ENCODE results near the gene PDGFB. TPM values are rescaled to one million over a fixed set of nuclear protein-coding genes. Genes with fewer than 3 reads are reported as not detected.

Gene PDGFB
- total RNA-seq, 1 experiment from 2014 or later: 2.9 TPM

GRCh38 chr22:39234867-39235687, 9.7 kb downstream of the PDGFB start:
- no peaks in the 10 kb centered on the region for H3K36me3 ChIP-seq (ENCODE audit: insufficient read depth, low read length)
- no peaks in the 10 kb centered on the region for H3K9me3 ChIP-seq (ENCODE audit: low read length)
- no peaks in the 10 kb centered on the region for H3K27me3 ChIP-seq (ENCODE audit: low read length)
- no peak overlapping the region for H3K9ac ChIP-seq (ENCODE audit: low read length)
- H3K4me2 ChIP-seq (ENCODE audit: low read depth, low read length, poor library complexity, severe bottlenecking): no peak overlapping the region
- no peak overlapping the region for H3K4me3 ChIP-seq (ENCODE audit: low read length)
- H3K4me1 ChIP-seq (ENCODE audit: low read length): peaks cover 6% of the 10 kb centered on the region
- no peak overlapping the region for H2AFZ ChIP-seq (ENCODE audit: low read length)
- no peak overlapping the region for H3K27ac ChIP-seq (ENCODE audit: low read length)
- H3K9me2 ChIP-seq (replicated peaks; ENCODE audit: insufficient read depth, low read length): no peaks in the 10 kb centered on the region
- no peak for DNase-seq
- no peaks in the 10 kb centered on the region for H3K79me2 ChIP-seq (ENCODE audit: low read length)
- no peaks in the 10 kb centered on the region; the same call in 1 of the 2 replicates for H4K20me1 ChIP-seq (ENCODE audit: insufficient read depth, low read depth, low read length)

GRCh38 chr22:39234472-39234787, 10.4 kb downstream of the PDGFB start:
- Histone ChIP-seq H3K27ac (ENCODE audit: low read length) (no peak overlapping the region), H3K36me3 (ENCODE audit: insufficient read depth, low read length) (no peaks in the 10 kb centered on the region), H4K20me1 (ENCODE audit: insufficient read depth, low read depth, low read length) (no peaks in the 10 kb centered on the region; the same call in 1 of the 2 replicates), H3K4me3 (ENCODE audit: low read length) (no peak overlapping the region), H3K9ac (ENCODE audit: low read length) (no peak overlapping the region), H3K9me3 (ENCODE audit: low read length) (no peaks in the 10 kb centered on the region), H2AFZ (ENCODE audit: low read length) (no peak overlapping the region), H3K27me3 (ENCODE audit: low read length) (no peaks in the 10 kb centered on the region), H3K9me2 (replicated peaks; ENCODE audit: insufficient read depth, low read length) (no peaks in the 10 kb centered on the region), H3K4me2 (ENCODE audit: low read depth, low read length, poor library complexity, severe bottlenecking) (no peak overlapping the region), H3K4me1 (ENCODE audit: low read length) (peaks cover 6% of the 10 kb centered on the region), H3K79me2 (ENCODE audit: low read length) (no peaks in the 10 kb centered on the region)
- DNase-seq: no peak

DNA sequence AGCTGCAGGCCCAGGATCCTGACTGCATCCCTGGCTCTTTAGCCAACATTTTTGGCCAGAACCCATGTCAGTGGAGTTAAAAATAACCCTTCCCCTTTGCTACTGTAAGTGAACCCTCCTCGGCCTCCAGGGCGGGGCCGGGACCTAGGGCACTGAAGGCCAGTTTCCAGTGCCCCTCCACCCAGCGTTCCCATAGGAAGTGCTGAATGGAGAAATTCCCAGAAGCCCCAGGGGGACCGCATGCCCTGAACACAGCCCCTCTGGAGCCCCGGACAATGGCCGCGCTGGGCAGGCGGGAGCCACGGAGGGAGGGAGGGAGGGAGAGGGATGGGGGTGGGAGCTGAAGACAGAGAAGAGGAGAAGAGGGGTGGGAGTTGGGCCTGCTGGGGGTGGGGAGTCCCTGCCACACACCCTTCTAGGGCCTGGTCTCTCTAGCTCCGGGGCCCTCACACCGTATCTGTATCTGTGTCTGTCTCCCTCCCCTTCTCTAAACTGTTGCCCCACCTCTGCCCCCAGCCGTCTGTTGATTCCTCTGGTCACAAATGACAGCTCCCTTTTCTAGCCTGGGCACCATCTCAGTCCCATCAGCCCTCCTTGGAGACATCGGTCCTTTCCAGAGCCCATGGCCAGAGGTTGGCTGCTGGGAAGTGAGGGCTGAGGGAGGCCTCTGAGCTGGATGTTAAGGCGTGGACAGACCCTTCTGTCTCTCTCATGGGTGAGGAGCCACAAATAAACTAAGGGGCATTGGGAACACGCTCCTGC, 10.9 kb downstream of the PDGFB start:
- Histone ChIP-seq H3K4me2 (ENCODE audit: low read depth, low read length, poor library complexity, severe bottlenecking) (no peak overlapping the region), H3K4me1 (ENCODE audit: low read length) (peaks cover 6% of the 10 kb centered on the region), H3K27me3 (ENCODE audit: low read length) (no peaks in the 10 kb centered on the region), H3K9ac (ENCODE audit: low read length) (no peak overlapping the region), H3K36me3 (ENCODE audit: insufficient read depth, low read length) (no peaks in the 10 kb centered on the region), H3K9me2 (replicated peaks; ENCODE audit: insufficient read depth, low read length) (no peaks in the 10 kb centered on the region), H3K4me3 (ENCODE audit: low read length) (no peak overlapping the region), H3K27ac (ENCODE audit: low read length) (no peak overlapping the region), H3K9me3 (ENCODE audit: low read length) (no peaks in the 10 kb centered on the region), H3K79me2 (ENCODE audit: low read length) (no peaks in the 10 kb centered on the region), H2AFZ (ENCODE audit: low read length) (no peak overlapping the region), H4K20me1 (ENCODE audit: insufficient read depth, low read depth, low read length) (no peaks in the 10 kb centered on the region; the same call in 1 of the 2 replicates)
- no peak for DNase-seq

- Histone ChIP-seq H3K79me2 (ENCODE audit: low read length) (no peaks in the 10 kb centered on the region), H3K9me3 (ENCODE audit: low read length) (no peaks in the 10 kb centered on the region), H4K20me1 (ENCODE audit: insufficient read depth, low read depth, low read length) (no peaks in the 10 kb centered on the region; the same call in 1 of the 2 replicates), H3K27me3 (ENCODE audit: low read length) (no peaks in the 10 kb centered on the region), H3K36me3 (ENCODE audit: insufficient read depth, low read length) (no peaks in the 10 kb centered on the region), H3K9ac (ENCODE audit: low read length) (no peak overlapping the region), H3K4me2 (ENCODE audit: low read depth, low read length, poor library complexity, severe bottlenecking) (no peak overlapping the region), H3K9me2 (replicated peaks; ENCODE audit: insufficient read depth, low read length) (no peaks in the 10 kb centered on the region), H2AFZ (ENCODE audit: low read length) (no peak overlapping the region), H3K27ac (ENCODE audit: low read length) (no peak overlapping the region), H3K4me1 (ENCODE audit: low read length) (peaks cover 6% of the 10 kb centered on the region), H3K4me3 (ENCODE audit: low read length) (no peak overlapping the region)
- DNase-seq: no peak
Measured at GRCh38 chr22:39232806-39233709, 11.7 kb downstream of the PDGFB start.

DNA sequence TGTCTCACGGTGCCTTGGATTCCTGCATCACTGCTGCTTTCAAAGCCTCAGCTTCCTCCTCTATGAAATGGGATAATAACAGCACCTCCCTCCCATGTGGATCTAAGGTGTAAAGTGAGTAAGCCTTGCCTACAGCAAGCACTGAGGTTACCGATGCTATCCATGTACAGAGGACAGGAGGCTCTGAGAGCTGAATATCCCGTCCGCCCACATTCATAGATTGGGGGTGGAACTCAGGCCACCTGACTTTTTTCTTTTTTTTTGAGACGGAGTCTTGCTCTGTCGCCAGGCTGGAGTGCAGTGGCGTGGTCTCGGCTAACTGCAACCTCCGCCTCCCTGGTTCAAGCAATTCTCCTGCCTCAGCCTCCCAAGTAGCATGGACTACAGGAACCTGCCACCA, 12.5 kb downstream of the PDGFB start:
- H3K9ac ChIP-seq (ENCODE audit: low read length): no peak overlapping the region
- peaks cover 6% of the 10 kb centered on the region for H3K4me1 ChIP-seq (ENCODE audit: low read length)
- H3K27ac ChIP-seq (ENCODE audit: low read length): no peak overlapping the region
- no peaks in the 10 kb centered on the region for H3K79me2 ChIP-seq (ENCODE audit: low read length)
- no peaks in the 10 kb centered on the region for H3K27me3 ChIP-seq (ENCODE audit: low read length)
- no peak overlapping the region for H2AFZ ChIP-seq (ENCODE audit: low read length)
- no peaks in the 10 kb centered on the region for H3K36me3 ChIP-seq (ENCODE audit: insufficient read depth, low read length)
- no peak overlapping the region for H3K4me2 ChIP-seq (ENCODE audit: low read depth, low read length, poor library complexity, severe bottlenecking)
- no peaks in the 10 kb centered on the region; the same call in 1 of the 2 replicates for H4K20me1 ChIP-seq (ENCODE audit: insufficient read depth, low read depth, low read length)
- no peaks in the 10 kb centered on the region for H3K9me2 ChIP-seq (replicated peaks; ENCODE audit: insufficient read depth, low read length)
- no peaks in the 10 kb centered on the region for H3K9me3 ChIP-seq (ENCODE audit: low read length)
- H3K4me3 ChIP-seq (ENCODE audit: low read length): no peak overlapping the region
- DNase-seq: no peak

- Histone ChIP-seq H3K9me2 (replicated peaks; ENCODE audit: insufficient read depth, low read length) (no peaks in the 10 kb centered on the region), H3K4me3 (ENCODE audit: low read length) (no peak overlapping the region), H3K27ac (ENCODE audit: low read length) (no peak overlapping the region), H3K9me3 (ENCODE audit: low read length) (no peaks in the 10 kb centered on the region), H3K4me2 (ENCODE audit: low read depth, low read length, poor library complexity, severe bottlenecking) (no peak overlapping the region), H3K79me2 (ENCODE audit: low read length) (no peaks in the 10 kb centered on the region), H2AFZ (ENCODE audit: low read length) (no peak overlapping the region), H3K4me1 (ENCODE audit: low read length) (peaks cover 1% of the 10 kb centered on the region), H3K27me3 (ENCODE audit: low read length) (no peaks in the 10 kb centered on the region), H3K36me3 (ENCODE audit: insufficient read depth, low read length) (no peaks in the 10 kb centered on the region), H4K20me1 (ENCODE audit: insufficient read depth, low read depth, low read length) (no peaks in the 10 kb centered on the region), H3K9ac (ENCODE audit: low read length) (no peak overlapping the region)
- DNase-seq: no peak
Measured at GRCh38 chr22:39231197-39231950, 13.4 kb downstream of the PDGFB start.

DNA sequence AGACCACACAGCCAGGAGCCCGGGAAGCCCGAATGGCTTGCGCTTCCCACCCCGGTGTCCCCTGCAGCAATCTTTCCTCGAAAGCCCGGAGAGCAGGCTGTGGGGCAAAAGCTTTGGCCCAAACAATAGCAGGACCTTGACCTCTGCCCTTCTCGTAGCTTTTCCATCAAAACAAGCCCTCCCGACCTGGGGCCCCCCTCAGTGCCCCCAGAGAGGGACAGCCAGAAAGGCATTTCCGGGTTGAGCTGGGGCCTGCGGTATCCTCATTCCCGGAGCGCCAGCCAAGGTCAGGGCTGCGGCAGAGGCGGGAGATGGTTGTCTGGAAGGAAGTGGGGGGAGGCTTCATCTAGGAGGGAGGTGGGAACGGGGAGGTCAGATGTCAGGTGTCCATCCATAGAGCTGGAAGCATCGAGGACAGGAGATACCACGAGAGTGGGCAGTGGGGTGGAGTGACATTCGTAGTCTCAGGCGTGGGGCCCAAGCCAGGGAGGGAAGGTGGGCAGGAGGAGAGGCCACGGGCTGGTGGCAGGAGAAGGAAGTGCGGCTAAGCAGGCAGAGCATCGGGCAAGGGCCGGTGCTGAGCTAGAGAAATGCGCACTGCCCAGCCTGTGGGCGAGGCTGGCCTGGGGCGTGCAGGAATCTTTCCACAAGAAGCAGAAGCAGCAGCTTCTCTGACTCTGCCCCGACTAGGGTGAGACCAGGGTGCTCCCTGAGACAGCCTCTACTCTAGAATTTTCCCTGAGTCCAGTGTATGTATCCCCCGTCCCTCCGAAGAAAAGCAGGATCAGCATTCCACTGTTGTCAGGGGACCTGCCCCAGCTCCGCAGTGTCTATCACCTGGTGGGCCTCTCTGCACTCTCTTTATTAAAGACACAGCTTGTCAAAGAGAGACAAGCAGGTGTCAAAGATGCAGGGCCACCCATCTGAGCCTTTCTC, 14.3 kb downstream of the PDGFB start:
- Histone ChIP-seq H3K9me3 (ENCODE audit: low read length) (no peaks in the 10 kb centered on the region), H4K20me1 (ENCODE audit: insufficient read depth, low read depth, low read length) (no peaks in the 10 kb centered on the region), H3K79me2 (ENCODE audit: low read length) (no peaks in the 10 kb centered on the region), H3K9me2 (replicated peaks; ENCODE audit: insufficient read depth, low read length) (no peaks in the 10 kb centered on the region), H2AFZ (ENCODE audit: low read length) (no peak overlapping the region), H3K4me2 (ENCODE audit: low read depth, low read length, poor library complexity, severe bottlenecking) (no peak overlapping the region), H3K36me3 (ENCODE audit: insufficient read depth, low read length) (no peaks in the 10 kb centered on the region), H3K4me3 (ENCODE audit: low read length) (no peak overlapping the region), H3K4me1 (ENCODE audit: low read length) (no peaks in the 10 kb centered on the region), H3K27ac (ENCODE audit: low read length) (no peak overlapping the region), H3K27me3 (ENCODE audit: low read length) (no peaks in the 10 kb centered on the region), H3K9ac (ENCODE audit: low read length) (no peak overlapping the region)
- no peak for DNase-seq

All from Karpas-422 (cell line).